HG02885 (cell line): Measurements from ENCODE around the gene RPL22L1.
A peak's percentile ranks its signal among the peaks of the same experiment; 100 is the strongest.
"Not testable (repeated sequence)": the region's sequence is repeated elsewhere in the genome, so short reads cannot be mapped to it uniquely, and the experiment has no call there.

Source experiments
- ATAC-seq: cut with Tn5 transposase; IDR thresholded peaks from one replicate; pipeline ENCODE4 v1.9.1; 2021; ENCODE audit warnings: mild to moderate bottlenecking; ENCODE audit not compliant: unreplicated experiment, poor library complexity

RPL22L1 gene

GRCh38 chr3:170869645-170870593, at the start of gene RPL22L1:
Gene RPL22L1, minus strand, starts transcription at chr3:170870195. Its CDS starts 28 bp downstream, at chr3:170870167.
- ATAC-seq, result peak; percentile 97

DNA sequence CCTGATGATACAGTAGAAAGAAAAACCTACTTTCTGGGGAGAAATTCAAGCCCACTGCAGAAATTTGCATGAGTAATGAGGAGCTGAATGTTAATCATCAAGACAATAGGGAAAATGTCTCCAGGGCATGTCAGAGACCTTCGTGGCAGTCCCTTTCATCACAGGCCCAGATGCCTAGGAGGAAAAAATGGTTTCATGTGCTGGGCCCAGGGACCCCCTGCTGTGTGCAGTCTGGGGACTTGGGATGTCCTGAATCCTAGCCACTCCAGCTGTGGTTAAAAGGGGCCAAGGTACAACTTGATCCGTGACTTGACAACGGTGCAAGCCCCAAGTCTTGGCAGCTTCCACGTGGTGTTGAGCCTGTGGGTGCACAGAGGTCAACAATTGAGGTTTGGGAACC, 48.7 kb upstream of the RPL22L1 start:
- ATAC-seq, result no peak

DNA sequence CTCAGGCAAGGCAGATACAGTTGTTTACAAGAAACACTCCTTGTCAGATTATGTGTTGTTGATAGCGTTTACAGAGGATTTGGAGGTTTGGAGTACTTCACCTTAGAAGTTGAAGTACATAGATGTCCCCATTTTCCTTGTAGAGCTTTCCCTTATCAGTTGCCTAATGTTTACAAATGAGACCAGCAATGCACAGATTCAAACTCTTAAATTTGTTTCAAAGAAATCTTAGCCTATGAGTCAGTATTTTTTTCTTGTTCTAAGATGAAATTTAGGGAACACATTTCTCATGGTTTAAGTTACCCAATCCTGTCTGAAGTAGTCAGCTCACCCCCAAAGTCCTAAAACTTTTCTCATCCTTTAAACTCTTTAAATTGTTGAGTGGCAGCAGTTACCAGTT, 44.7 kb upstream of the RPL22L1 start:
- ATAC-seq, result no peak

DNA sequence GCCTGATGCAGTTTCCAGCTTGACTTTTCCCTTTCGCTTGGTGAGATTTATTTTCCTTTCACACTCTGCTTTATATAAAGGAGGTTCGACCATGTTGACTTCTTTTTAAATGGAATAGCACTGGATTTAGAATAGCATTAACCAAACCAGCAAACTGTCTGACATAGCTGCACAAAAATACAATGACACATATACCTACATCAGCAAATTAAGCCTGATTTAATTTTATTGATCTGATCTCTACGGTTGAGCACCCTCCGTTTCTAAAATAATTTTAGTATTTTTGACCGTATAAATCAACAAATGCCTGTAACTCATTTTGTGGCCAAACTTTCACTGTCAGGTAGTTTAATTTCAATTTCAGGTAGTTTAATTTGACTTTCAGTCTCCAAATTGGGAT, 44.2 kb upstream of the RPL22L1 start:
- ATAC-seq, result no peak

DNA sequence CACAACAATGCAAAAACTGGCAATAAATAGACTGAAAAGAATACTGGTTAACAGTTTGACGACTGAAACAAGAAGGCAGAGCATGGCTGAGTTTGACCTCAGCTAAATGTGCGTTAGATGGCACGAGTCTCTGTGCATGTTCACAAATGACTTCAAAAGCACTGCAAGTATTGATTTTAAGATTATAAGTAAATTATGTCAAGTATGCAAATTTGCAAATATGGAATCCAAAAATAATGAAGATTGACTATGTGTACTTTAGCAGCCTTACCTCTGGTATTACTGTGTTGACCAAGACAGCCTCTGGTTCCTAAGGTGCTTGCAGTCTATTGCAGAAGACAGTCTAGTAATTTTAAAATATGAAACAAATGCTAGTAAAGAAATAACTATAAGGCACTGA, 41.1 kb upstream of the RPL22L1 start:
- no peak for ATAC-seq

GRCh38 chr3:170910542-170910941, 40.5 kb upstream of the RPL22L1 start:
- ATAC-seq, result no peak

GRCh38 chr3:170909129-170909903, 39.3 kb upstream of the RPL22L1 start:
- no peak for ATAC-seq

DNA sequence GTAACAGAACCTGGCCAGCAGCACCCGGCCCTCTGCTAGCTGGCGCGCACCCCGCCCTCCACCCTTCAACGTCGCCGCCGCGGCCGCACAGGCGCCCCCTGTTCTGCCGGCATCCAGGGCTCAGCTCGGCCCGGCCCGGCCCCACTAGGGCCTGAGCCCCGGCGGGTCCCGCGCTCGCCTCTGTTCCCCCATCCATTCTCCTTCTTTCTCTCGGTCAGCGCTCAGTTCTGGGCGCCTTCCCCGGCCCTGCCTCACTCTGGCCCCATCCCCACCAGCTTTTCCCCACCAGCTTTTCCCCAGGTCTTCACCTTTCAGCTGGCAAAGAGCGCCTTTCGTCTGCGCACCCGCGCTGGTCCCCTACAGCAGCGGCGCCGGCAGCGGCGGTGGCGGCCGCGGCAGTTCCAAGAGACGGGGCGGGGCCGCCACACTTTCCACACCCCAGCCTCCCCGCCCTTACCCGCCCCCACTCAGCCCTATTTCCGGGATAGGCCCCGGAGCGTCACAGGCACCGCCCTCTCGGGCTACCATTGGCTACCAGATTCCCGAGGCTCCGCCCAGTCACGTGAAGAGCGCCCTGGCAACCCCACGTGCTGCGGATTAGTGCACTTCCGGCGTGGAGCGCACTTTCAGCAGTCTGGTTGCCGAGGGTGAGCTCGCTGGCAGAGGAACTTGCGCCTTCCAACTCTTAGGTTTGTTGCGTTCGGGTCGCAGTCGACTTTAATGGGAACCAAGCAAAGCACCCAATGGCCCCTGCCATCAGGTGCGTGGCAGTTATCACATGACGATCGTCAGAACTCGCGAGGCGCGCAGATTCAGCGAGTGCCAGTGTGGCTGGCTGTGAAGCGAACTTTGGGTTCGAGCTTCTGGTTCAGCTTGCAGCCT, 38.5 kb upstream of the RPL22L1 start, which contains the start of gene EIF5A2:
TSS of gene EIF5A2 (minus strand) at position 403 of the 882 bp plus-strand sequence. CDS start 831 bp downstream, outside the sequence.
- peak; percentile 92 for ATAC-seq

GRCh38 chr3:170907637-170908234, 37.7 kb upstream of the RPL22L1 start:
- no peak for ATAC-seq

DNA sequence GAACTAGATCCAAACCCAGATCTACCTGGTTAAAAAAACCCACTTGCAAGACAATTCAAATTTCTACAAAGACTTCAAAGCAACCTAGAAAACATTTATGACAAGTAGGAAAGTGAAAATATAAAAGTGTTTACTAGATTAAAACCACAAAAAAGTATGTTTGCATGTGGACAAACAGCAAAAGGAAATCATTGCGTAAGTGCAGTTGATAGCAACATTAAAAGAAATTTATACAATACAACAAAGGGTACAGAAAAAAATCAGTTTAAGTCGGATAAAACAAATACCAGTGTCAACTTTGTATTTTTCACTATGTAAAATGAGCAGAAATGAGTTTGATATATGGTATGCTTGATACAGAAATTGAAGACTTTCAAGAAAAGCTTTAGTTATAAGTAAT, 35.9 kb upstream of the RPL22L1 start:
- ATAC-seq, result no peak

DNA sequence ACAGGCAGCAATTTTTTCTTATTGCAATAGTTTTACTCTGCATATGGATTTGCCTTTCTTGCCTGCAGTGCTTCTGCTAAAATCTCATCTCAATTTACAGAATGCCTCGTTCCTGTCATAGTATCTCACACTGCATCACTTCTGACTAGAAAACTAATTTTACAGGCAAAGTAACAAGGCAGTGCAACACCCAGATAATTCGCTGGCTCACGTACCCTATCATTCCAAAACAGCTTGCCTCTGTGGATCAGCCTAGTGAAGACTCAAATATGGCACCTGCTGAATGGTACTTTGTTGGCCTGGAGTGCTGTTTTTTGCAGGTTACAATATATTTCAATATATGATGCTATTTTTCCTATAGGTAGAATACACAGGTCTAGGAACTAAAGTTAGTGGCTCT, 33.1 kb upstream of the RPL22L1 start:
- ATAC-seq, result no peak

- ATAC-seq, result no peak
Measured at GRCh38 chr3:170899455-170899854, 29.5 kb upstream of the RPL22L1 start.

DNA sequence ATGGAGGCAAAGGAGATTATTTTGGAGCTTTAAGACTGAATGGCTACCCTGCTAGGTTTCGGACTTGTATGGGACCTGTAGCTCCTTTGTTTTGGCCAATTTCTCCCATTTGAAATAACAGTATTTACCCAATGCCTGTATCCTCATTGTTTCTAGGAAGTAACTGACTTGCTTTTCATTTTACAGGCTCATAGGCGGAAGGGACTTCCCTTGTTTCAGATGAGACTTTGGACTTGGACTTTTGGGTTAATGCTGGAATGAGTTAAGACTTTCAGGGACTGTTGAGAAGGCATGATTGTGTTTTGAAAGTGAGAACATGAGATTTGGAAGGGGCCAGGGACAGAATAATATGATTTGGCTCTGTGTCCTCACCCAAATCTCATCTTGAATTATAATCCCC, 28.0 kb upstream of the RPL22L1 start:
- no peak for ATAC-seq

GRCh38 chr3:170897199-170897598, 27.2 kb upstream of the RPL22L1 start:
- ATAC-seq, result not testable (repeated sequence)

DNA sequence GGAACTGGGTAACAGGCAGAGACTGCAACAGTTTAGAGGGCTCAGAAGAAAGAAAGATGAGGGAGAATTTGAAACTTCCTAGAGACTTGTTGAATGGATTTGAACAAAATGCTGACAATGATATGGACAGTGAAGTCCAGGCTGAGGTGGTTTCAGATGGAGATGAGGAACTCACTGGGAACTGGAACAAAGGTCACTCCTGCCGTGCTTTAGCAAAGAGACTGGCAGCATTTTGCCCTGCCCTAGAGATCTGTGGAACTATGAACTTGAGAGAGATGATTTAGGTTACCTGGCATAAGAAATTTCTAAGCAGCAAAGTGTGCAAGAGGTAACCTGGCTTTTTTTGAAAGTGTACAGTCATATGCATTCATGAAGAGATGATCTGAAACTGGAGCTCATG, 26.8 kb upstream of the RPL22L1 start:
- ATAC-seq, result no peak

DNA sequence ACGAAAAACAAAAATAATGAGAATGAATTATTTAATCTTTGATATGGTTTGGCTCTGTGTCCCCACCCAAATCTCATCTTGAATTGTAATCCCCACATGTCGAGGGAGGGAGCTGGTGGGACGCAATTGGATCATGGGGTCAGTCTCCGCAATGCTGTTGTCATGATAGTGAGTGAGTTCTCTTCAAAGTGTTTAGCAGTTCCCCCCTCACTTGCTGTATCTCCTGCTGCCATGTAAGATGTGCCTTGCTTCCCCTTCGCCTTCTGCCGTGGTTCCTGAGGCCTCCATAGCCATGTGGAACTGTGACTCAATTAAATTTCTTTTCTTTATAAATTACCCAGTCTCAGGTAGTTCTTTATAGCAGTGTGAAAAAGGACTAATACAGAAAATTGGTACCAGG, 26.3 kb upstream of the RPL22L1 start:
- ATAC-seq, result not testable (repeated sequence)

- ATAC-seq, result no peak
Measured at GRCh38 chr3:170893895-170894294, 23.9 kb upstream of the RPL22L1 start.

DNA sequence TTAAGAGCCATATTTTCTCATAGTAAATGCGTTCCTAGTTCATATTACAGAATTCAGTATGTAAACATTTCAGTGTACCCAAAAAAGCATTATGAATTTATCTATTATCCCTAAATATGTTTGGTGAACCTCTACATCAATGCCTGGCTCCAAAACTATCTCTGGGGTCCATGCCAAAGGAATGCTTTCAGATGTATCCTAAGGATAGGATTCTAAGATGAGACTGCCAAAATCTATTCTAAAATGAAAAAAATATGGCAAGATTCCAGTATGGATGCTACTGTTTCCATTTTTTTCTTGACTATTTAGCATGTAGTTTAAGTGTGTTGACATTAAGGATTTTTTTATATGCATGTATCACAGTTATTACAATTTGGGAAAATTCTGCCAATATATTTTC, 19.6 kb upstream of the RPL22L1 start:
- ATAC-seq, result no peak

DNA sequence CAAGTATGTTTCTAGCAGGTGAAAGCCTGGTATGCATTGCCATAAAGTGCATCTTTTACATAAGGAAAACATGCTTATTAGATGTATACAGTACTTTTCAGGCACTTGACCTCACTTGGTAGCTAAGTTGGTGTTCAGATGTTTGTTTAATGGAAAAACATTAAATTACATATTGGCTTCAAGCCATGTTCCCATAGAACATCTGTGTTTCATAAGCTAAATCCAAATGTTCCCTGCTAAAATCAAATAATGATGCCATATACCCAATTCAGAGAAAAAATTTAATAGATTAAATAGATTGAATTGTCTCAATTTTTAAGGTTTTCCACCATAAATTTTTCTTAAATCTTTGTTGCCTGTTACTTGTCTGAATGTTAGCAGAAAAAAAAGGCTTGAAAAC, 19.1 kb upstream of the RPL22L1 start:
- no peak for ATAC-seq
